EL (cell line): Measurements from ENCODE around the gene AP4S1.
A peak's percentile ranks its signal among the peaks of the same experiment; 100 is the strongest.
"Not testable (repeated sequence)": the region's sequence is repeated elsewhere in the genome, so short reads cannot be mapped to it uniquely, and the experiment has no call there.

Source experiments
- DNase-seq: peaks from one replicate; pipeline ENCODE4 v3.0.0-alpha.2; 2016

Gene AP4S1

GRCh38 chr14:31045501-31046080, 20.1 kb downstream of the AP4S1 start:
- DNase-seq = no peak

GRCh38 chr14:31047503-31047902, 22.1 kb downstream of the AP4S1 start:
- no peak for DNase-seq

- no peak for DNase-seq
These were observed 25.6 kb downstream of the AP4S1 start for GRCh38 chr14:31051023-31051422.

GRCh38 chr14:31051511-31051910, 26.1 kb downstream of the AP4S1 start:
- DNase-seq = no peak

- DNase-seq = peak; percentile 11
These were observed 27.6 kb downstream of the AP4S1 start for GRCh38 chr14:31052905-31053586.

GRCh38 chr14:31057035-31057434, 31.6 kb downstream of the AP4S1 start:
- no peak for DNase-seq

- DNase-seq = no peak
These were observed 32.4 kb downstream of the AP4S1 start for GRCh38 chr14:31057701-31058364.

- DNase-seq = peak; percentile 68
These were observed 33.9 kb downstream of the AP4S1 start for GRCh38 chr14:31059152-31059924.

GRCh38 chr14:31060253-31060875, 34.9 kb downstream of the AP4S1 start:
- DNase-seq = no peak

- not testable (repeated sequence) for DNase-seq
These were observed 37.5 kb downstream of the AP4S1 start for GRCh38 chr14:31062908-31063307.

GRCh38 chr14:31068235-31068634, 42.8 kb downstream of the AP4S1 start:
- no peak for DNase-seq

GRCh38 chr14:31069343-31069742, 43.9 kb downstream of the AP4S1 start:
- no peak for DNase-seq

- DNase-seq = peak; percentile 91
These were observed 45.0 kb downstream of the AP4S1 start for GRCh38 chr14:31070431-31070830.

- no peak for DNase-seq
These were observed 45.7 kb downstream of the AP4S1 start for GRCh38 chr14:31071151-31071550.

- no peak for DNase-seq
These were observed 49.7 kb downstream of the AP4S1 start for GRCh38 chr14:31075144-31075543.

GRCh38 chr14:31078766-31079165, 53.3 kb downstream of the AP4S1 start:
- no peak for DNase-seq

- DNase-seq = no peak
These were observed 54.6 kb downstream of the AP4S1 start for GRCh38 chr14:31080056-31080455.

GRCh38 chr14:31080484-31080883, 55.0 kb downstream of the AP4S1 start:
- no peak for DNase-seq

GRCh38 chr14:31083781-31084180, 58.3 kb downstream of the AP4S1 start:
- no peak for DNase-seq

GRCh38 chr14:31084385-31084784, 58.9 kb downstream of the AP4S1 start:
- DNase-seq = no peak

GRCh38 chr14:31085027-31085426, 59.6 kb downstream of the AP4S1 start:
- no peak for DNase-seq

- DNase-seq = not testable (repeated sequence)
These were observed 61.0 kb downstream of the AP4S1 start for GRCh38 chr14:31086466-31086865.
